HepG2 (cell line): ENCODE data around the gene SPTBN2. TPM values are rescaled to one million over a fixed set of nuclear protein-coding genes. Genes with fewer than 3 reads are reported as not detected.

Experiments
- CCAR2 ChIP-seq: fragments of 200-400 bp; formaldehyde crosslinking; optimal IDR thresholded peaks from 2 replicates; pipeline ENCODE3; 2018; ENCODE audit warnings: low read depth, mild to moderate bottlenecking, low read length, moderate library complexity
- CREB1 ChIP-seq, 2 experiments: fragments of 450-650 bp in 1 of 2; IDR thresholded peaks; 2 replicates each; pipeline ENCODE4 v1.6.1; 2016 to 2017; ENCODE audit warnings: control low read depth in 1 of 2, mild to moderate bottlenecking in 1 of 2, missing compliant biosample characterization in 1 of 2, missing genetic modification characterization in 1 of 2
- EED ChIP-seq: sonication (generic); formaldehyde crosslinking; IDR thresholded peaks from 2 replicates; pipeline ENCODE4 v1.5.0; 2020; ENCODE audit warnings: mild to moderate bottlenecking, missing genetic modification reagents
- KLF11 ChIP-seq: IDR thresholded peaks from 2 replicates; pipeline ENCODE4 v1.6.1; 2016; ENCODE audit warnings: missing compliant biosample characterization
- MAFG ChIP-seq: sonication (generic); formaldehyde crosslinking; IDR thresholded peaks from 2 replicates; pipeline ENCODE4 v1.5.1; 2020; ENCODE audit warnings: mild to moderate bottlenecking, missing genetic modification reagents
- TARDBP ChIP-seq: sonication (generic); formaldehyde crosslinking; IDR thresholded peaks from 2 replicates; pipeline ENCODE4 v1.8.0; 2022; ENCODE audit warnings: mild to moderate bottlenecking, missing genetic modification reagents
- XRCC5 ChIP-seq: fragments of 200-400 bp; formaldehyde crosslinking; optimal IDR thresholded peaks from 2 replicates; pipeline ENCODE3; 2017; ENCODE audit warnings: mild to moderate bottlenecking, low read length
- ZNF101 ChIP-seq: sonication (generic); formaldehyde crosslinking; IDR thresholded peaks from 2 replicates; pipeline ENCODE4 v1.4.0; 2020; ENCODE audit warnings: mild to moderate bottlenecking, low read depth, missing genetic modification reagents, borderline replicate concordance
- ZNF431 ChIP-seq: sonication (generic); formaldehyde crosslinking; IDR thresholded peaks from 2 replicates; pipeline ENCODE4 v1.9.0; 2022; ENCODE audit warnings: missing genetic modification reagents, low read depth, mild to moderate bottlenecking, borderline replicate concordance
- ZNF432 ChIP-seq: sonication (generic); formaldehyde crosslinking; IDR thresholded peaks from 2 replicates; pipeline ENCODE4 v1.5.0; 2020; ENCODE audit warnings: missing genetic modification reagents, mild to moderate bottlenecking, borderline replicate concordance
- ZSCAN22 ChIP-seq: sonication (generic); formaldehyde crosslinking; IDR thresholded peaks from 2 replicates; pipeline ENCODE4 v1.4.0; 2020; ENCODE audit warnings: mild to moderate bottlenecking, missing genetic modification reagents
- polyA plus RNA-seq, 8 experiments: library from polyadenylated mRNA; depleted of rRNA in 3 of 8; stranded (reverse) in 7 of 8; unstranded in 1 of 8; fragments of >200 nt; fragmentation: Illumina TruSeq in 4 of 8; extraction: Trizol in 4 of 8; gene quantifications; 2 replicates each; pipeline versions ENCODE4 v1.2.1 to v1.2.3, GENCODE V29; 2011 to 2016; ENCODE audit warnings: low read depth in 4 of 8, missing spikeins in 1 of 8, mixed read lengths in 1 of 8; ENCODE audit not compliant: insufficient read depth in 1 of 8
- total RNA-seq, 5 experiments: library from RNA; depleted of rRNA; stranded (reverse); fragments of >200 nt; fragmentation: Illumina TruSeq; extraction: Trizol; gene quantifications; 2 replicates each; pipeline ENCODE4 v1.2.3, GENCODE V29; 2016; ENCODE audit warnings: low read depth in 1 of 5
- TF ChIP-seq, protein P1 (sequence below): sonication (generic); formaldehyde crosslinking; IDR thresholded peaks from 2 replicates; pipeline ENCODE4 v1.5.0; 2020; ENCODE audit warnings: mild to moderate bottlenecking, missing genetic modification reagents
- TF ChIP-seq, protein P2 (sequence below): sonication (generic); formaldehyde crosslinking; IDR thresholded peaks from 2 replicates; pipeline ENCODE4 v1.5.1; 2020; ENCODE audit warnings: missing genetic modification reagents, mild to moderate bottlenecking, borderline replicate concordance
- TF ChIP-seq, protein P3 (sequence below): IDR thresholded peaks from 2 replicates; pipeline ENCODE4 v1.6.1; 2016; ENCODE audit warnings: missing genetic modification reagents, missing compliant biosample characterization
- TF ChIP-seq, protein P4 (sequence below): IDR thresholded peaks from 2 replicates; pipeline ENCODE4 v1.6.1; 2016; ENCODE audit warnings: missing compliant biosample characterization, missing genetic modification reagents, borderline replicate concordance
- TF ChIP-seq, protein P5 (sequence below): sonication (generic); formaldehyde crosslinking; conservative IDR thresholded peaks from 2 replicates; pipeline ENCODE4 v1.8.0; 2022; ENCODE audit warnings: low read depth, missing genetic modification reagents
- TF ChIP-seq, protein P6 (sequence below): sonication (generic); formaldehyde crosslinking; IDR thresholded peaks from 2 replicates; pipeline ENCODE4 v1.8.1; 2023; ENCODE audit warnings: mild to moderate bottlenecking, missing genetic modification reagents

The SPTBN2 gene
- total and polyA plus RNA-seq, 2 of the 13 experiments (the other 11 are each of a cell fraction or from before 2014, with no cell fraction given) = 0.65 to 4.0 TPM

DNA sequence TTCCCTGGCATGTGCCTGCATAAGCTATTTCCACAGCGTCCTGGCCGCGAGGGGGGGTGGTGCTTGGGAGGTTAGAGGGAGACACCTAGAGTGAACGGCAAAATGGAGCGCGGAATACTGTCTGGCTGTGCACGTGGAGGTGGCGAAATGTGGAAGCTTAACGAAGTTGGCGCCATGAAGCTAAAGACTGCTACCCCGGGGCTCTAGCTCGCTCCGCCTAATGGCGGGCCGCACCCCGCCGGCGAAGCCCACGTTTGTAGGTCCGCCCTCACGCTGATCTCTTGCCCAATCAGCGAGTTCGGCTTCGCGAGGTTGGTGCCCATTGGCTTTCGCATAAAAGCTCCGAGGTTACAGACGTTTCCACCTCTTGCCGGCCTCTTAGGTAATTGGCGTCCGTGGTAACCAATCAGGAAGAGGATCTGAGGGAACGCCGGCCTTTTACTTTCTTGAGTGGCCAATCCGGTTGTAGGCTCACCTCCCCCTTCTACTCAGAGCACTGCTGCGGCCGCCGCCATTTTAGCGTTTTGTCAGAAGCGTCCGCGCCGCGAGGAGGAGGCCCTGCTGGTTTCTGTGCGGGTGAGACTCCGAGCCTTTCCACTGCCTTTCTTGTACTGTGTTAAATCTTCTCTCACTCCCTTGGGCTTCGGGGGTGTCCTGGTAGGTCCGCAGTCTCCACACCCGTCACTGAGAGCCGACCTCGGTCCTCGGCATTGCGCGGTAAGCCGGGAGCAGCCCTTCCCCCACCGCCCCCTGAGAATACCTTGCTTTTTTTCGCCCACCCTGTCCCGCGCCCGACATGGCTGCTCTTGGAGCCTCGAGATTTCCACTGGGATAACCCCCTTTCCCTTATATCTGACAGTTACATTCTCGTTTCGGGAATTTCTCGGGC, 90.6 kb downstream of the SPTBN2 start, which contains the start of gene RBM4 (continued):
- TF ChIP-seq, protein P1, sequence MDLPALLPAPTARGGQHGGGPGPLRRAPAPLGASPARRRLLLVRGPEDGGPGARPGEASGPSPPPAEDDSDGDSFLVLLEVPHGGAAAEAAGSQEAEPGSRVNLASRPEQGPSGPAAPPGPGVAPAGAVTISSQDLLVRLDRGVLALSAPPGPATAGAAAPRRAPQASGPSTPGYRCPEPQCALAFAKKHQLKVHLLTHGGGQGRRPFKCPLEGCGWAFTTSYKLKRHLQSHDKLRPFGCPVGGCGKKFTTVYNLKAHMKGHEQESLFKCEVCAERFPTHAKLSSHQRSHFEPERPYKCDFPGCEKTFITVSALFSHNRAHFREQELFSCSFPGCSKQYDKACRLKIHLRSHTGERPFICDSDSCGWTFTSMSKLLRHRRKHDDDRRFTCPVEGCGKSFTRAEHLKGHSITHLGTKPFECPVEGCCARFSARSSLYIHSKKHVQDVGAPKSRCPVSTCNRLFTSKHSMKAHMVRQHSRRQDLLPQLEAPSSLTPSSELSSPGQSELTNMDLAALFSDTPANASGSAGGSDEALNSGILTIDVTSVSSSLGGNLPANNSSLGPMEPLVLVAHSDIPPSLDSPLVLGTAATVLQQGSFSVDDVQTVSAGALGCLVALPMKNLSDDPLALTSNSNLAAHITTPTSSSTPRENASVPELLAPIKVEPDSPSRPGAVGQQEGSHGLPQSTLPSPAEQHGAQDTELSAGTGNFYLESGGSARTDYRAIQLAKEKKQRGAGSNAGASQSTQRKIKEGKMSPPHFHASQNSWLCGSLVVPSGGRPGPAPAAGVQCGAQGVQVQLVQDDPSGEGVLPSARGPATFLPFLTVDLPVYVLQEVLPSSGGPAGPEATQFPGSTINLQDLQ = 0 out of 2 replicates have a peak, but pooled peaks have one; percentile 38
- TF ChIP-seq, protein P2, sequence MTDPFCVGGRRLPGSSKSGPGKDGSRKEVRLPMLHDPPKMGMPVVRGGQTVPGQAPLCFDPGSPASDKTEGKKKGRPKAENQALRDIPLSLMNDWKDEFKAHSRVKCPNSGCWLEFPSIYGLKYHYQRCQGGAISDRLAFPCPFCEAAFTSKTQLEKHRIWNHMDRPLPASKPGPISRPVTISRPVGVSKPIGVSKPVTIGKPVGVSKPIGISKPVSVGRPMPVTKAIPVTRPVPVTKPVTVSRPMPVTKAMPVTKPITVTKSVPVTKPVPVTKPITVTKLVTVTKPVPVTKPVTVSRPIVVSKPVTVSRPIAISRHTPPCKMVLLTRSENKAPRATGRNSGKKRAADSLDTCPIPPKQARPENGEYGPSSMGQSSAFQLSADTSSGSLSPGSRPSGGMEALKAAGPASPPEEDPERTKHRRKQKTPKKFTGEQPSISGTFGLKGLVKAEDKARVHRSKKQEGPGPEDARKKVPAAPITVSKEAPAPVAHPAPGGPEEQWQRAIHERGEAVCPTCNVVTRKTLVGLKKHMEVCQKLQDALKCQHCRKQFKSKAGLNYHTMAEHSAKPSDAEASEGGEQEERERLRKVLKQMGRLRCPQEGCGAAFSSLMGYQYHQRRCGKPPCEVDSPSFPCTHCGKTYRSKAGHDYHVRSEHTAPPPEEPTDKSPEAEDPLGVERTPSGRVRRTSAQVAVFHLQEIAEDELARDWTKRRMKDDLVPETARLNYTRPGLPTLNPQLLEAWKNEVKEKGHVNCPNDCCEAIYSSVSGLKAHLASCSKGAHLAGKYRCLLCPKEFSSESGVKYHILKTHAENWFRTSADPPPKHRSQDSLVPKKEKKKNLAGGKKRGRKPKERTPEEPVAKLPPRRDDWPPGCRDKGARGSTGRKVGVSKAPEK (CRISPR knock-in tag) = no peak; the same call in 1 of the 2 replicates
- no peak for TF ChIP-seq ZNF101 (CRISPR knock-in tag)
- TF ChIP-seq ZNF432 = no peak
- TF ChIP-seq ZNF431 (CRISPR knock-in tag) = no peak
- no peak for TF ChIP-seq CCAR2
- no peak for TF ChIP-seq KLF11 (CRISPR knock-in tag)
- peak; percentile 75 for TF ChIP-seq CREB1 (IDR thresholded peaks at IDR 0.05)
- peak; percentile 89 for TF ChIP-seq CREB1 (CRISPR knock-in tag; IDR thresholded peaks at IDR 0.05)
- TF ChIP-seq, protein P3, sequence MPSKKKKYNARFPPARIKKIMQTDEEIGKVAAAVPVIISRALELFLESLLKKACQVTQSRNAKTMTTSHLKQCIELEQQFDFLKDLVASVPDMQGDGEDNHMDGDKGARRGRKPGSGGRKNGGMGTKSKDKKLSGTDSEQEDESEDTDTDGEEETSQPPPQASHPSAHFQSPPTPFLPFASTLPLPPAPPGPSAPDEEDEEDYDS = peak; percentile 72
- peak; percentile 26; the same call in 1 of the 2 replicates for TF ChIP-seq TARDBP (CRISPR knock-in tag)
- no peak for TF ChIP-seq ZSCAN22 (CRISPR knock-in tag)
- TF ChIP-seq, protein P4, sequence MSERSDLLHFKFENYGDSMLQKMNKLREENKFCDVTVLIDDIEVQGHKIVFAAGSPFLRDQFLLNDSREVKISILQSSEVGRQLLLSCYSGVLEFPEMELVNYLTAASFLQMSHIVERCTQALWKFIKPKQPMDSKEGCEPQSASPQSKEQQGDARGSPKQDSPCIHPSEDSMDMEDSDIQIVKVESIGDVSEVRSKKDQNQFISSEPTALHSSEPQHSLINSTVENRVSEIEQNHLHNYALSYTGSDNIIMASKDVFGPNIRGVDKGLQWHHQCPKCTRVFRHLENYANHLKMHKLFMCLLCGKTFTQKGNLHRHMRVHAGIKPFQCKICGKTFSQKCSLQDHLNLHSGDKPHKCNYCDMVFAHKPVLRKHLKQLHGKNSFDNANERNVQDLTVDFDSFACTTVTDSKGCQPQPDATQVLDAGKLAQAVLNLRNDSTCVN (CRISPR knock-in tag) = no peak
- peak; percentile 17 for TF ChIP-seq XRCC5
- TF ChIP-seq, protein P5, sequence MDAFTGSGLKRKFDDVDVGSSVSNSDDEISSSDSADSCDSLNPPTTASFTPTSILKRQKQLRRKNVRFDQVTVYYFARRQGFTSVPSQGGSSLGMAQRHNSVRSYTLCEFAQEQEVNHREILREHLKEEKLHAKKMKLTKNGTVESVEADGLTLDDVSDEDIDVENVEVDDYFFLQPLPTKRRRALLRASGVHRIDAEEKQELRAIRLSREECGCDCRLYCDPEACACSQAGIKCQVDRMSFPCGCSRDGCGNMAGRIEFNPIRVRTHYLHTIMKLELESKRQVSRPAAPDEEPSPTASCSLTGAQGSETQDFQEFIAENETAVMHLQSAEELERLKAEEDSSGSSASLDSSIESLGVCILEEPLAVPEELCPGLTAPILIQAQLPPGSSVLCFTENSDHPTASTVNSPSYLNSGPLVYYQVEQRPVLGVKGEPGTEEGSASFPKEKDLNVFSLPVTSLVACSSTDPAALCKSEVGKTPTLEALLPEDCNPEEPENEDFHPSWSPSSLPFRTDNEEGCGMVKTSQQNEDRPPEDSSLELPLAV (CRISPR knock-in tag) = no peak
- TF ChIP-seq, protein P6, sequence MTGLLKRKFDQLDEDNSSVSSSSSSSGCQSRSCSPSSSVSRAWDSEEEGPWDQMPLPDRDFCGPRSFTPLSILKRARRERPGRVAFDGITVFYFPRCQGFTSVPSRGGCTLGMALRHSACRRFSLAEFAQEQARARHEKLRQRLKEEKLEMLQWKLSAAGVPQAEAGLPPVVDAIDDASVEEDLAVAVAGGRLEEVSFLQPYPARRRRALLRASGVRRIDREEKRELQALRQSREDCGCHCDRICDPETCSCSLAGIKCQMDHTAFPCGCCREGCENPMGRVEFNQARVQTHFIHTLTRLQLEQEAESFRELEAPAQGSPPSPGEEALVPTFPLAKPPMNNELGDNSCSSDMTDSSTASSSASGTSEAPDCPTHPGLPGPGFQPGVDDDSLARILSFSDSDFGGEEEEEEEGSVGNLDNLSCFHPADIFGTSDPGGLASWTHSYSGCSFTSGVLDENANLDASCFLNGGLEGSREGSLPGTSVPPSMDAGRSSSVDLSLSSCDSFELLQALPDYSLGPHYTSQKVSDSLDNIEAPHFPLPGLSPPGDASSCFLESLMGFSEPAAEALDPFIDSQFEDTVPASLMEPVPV (CRISPR knock-in tag) = no peak
- no peak for TF ChIP-seq EED (CRISPR knock-in tag)
- 0 out of 2 replicates have a peak, but pooled peaks have one; percentile 30 for TF ChIP-seq MAFG (CRISPR knock-in tag)
